COLO668 (cell line): Measurements from ENCODE around the gene CCNO.

Source experiments
- DNase-seq: peaks from one replicate; lab custom pipeline; 2025; ENCODE audit not compliant: unreplicated experiment; lab: John Stamatoyannopoulos, UW

Gene CCNO

GRCh38 chr5:55223812-55224240 is 9.6 kb downstream of the CCNO start:
- no peak for DNase-seq

DNA sequence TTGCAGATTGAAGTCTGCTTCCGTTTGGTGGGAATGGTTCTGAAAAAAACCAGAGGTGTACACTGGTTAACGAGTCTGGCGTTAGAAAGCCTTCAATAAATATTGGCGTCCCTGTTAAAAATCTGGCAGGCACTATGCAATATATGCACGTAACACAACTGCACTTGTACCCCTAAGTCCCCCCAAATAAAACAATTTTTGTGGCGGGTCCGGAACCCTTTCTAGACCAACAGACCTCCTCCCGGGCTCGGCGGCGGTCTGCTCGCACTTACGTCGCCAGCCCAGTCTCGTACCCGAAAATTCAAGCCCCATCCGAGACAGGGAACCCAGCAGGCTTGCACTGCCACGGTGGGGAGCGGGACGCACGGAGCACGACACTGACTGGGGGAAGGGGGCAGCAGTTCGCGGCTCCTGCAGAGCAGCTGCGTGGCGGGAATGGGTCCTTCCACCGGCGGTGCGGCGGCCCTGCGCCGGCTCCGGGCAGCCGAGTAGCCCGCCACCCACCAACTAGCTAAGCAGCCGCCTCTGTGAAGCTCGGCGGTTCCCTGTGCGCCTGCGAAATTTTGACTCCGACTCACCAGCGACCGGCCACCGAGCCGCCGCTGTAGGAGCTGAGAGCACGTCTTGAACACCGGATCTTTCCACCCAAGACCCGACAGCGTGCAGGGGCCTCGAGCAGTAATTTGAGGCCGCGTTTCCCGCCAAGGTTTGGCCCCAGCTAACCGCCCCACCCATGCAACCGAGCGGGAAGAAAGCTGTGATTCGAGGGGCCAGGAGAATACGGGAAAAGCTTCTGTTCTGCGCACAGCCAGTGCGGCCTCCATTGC is 10.2 kb downstream of the CCNO start:
- DNase-seq, result no peak

DNA sequence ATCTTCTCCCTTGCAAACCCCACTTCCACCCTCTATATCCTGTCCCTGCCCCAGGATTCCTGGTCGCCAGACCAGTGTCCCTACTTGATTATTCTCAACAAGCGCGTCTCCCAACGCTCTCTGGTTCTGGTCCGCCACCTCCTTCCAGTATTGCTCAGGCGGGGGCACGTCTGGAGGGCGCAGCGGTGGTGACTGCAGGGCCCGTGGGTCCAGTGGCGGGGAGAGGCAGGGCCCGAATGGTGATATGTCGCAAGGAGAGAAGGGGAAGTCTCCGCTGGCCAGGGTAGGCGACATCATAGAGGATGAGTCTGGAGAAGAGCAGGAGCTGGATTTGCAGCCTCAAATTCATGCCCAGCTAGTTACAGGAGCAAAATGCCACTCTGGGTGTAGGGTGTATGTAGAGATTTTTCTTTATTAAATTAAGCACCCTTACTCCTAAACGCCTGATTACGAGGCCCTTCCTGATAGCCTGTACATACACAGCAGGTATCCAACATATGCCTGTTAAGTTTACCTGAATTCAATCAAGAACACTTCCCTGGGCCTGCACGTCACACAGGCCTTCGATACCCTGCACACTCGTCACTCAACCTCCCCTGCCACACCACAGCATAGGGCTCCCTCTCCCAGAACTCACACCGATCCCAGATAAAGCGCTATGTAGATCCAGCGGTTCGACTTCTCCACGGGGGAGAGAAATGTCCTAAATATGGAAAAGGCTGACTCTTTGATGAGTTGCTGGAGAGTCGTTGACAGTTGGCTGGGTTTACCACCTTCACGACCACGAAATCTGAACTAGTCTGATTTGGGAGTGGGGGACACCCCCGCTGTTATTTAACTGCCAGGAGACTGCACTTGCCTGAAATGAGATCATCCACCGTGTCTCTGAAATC is 11.1 kb downstream of the CCNO start:
- no peak for DNase-seq

GRCh38 chr5:55220433-55221185 is 12.8 kb downstream of the CCNO start:
- DNase-seq, result no peak

DNA sequence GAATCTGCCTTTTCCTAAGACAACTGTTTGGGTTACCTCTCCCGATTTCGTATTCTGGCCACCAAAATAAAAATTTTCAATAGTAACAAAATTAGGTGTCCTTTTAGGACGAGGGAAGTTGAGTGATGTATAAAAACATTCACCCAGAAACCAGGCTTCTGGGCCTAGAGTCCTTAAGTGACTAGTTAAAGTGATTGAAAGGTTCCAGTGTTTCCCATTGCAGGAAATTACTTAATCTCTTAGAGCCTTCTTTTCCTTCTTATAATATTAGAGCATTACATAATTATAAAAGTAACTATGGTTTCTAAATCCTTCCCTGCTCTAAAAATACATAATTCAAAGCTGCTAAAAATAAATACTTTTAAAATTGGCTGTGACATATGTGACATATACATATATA is 13.6 kb downstream of the CCNO start:
- DNase-seq, result no peak

DNA sequence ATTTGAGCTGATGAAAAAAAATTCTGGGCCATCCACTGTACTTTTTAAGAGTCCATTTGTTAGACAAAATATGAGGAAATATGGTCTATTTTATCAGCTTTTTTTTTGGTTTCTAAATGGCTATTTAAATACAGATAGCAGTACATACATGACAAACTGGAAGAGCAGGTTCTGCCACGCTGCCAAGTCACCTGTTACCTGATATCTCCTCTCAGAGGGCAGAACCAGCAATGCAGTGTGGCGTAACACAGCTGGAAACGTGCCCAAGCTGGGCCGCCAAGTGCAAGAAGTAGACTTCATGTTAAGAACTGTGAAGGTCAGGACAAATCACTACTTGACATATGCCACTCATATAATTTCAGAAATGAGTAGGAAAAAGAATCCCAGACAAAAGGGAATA is 14.4 kb downstream of the CCNO start:
- peak; percentile 84 for DNase-seq

DNA sequence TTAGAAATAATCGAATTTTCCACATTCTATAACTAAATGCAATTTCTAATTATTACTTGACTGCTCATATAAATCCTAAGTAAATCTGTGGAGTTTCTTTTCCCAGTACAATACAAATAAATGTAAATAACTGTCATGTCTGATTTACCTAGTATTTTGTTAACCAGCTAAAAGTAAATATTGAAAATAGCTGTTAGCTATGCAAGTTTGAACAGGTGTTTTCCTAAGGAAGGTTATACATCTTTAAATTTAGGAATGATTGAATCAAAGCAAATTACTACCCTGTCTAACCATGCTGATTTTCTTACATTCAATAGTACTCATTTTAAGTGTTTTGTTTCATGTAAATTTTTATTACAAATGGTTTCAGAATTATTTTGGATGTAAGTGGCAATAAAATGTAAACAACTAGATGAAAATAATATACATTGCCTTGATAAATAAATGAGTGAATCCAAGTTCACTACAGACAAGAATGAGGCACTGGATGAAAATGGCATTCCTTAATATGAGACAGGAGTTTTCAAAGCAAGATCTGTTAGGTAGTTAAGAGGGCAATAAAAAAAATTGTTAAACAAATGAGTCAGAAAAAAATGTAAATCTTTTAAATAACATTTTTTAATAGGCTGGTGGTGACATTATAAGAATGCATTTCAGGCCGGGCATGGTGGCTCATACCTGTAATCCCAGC is 22.1 kb downstream of the CCNO start:
- no peak for DNase-seq

- DNase-seq, result no peak
These were observed 28.4 kb downstream of the CCNO start for GRCh38 chr5:55205001-55205400.

GRCh38 chr5:55191165-55191564 is 42.2 kb downstream of the CCNO start:
- no peak for DNase-seq

DNA sequence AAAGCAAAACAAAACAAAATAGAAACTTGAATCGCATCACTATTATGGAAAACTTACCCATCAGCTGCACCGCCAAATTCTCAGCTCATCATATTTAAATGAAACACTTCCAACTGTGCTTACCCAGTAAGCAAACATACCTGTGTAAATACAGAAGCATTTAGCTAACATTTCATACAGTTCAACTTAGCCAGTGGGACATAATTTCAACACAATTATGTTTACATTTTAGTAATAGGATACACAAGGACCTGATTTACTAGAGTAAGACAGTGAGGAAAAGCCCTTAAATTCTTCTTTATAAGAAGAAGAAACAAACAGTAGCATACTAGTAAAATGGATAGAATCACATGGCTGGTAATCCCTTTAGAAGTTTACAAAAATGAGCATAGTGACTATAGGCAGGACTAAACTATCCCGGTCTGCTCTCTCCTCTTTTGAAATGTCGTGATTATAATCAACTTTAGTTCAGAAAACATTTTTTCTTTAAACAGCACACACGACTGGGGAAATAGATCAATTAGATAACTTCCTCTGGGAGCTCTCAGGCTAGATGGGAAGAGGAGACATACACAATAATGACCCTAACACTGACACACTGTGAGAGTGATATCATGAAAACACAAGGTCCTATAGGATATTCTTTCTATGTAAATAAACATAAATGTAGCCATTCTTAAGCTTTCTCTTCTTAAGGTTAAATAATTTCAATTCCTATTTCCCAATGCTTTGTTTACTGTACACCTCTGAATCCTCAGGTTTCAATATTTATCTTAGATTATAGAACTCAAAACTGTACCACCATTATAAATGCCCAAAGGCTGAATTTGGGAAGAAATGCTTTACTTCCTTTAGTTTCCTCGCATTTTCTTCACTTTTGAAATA is 44.5 kb downstream of the CCNO start:
- peak; percentile 7 for DNase-seq

GRCh38 chr5:55187370-55187769 is 46.0 kb downstream of the CCNO start:
- DNase-seq, result no peak
